OCI-LY7 (cell line): ENCODE data around the gene RUFY3. TPM values are rescaled to one million over a fixed set of nuclear protein-coding genes. Genes with fewer than 3 reads are reported as not detected.

Source experiments
- BruUV-seq: library from RNA; stranded (reverse); fragments of 400-500 nt; replicated peaks from 2 replicates; lab custom pipeline; 2021; lab: Mats Ljungman, UMichigan
- CTCF ChIA-PET: fragments of 300-600 bp; sonication (Branson Sonifier 250); formaldehyde crosslinking; loops from one replicate; lab custom pipeline; 2022; ENCODE audit warnings: antibody characterized with exemption; ENCODE audit not compliant: unreplicated experiment; lab: Charles Lee
- POLR2A ChIA-PET: fragments of 300-600 bp; sonication (Branson Sonifier 250); formaldehyde crosslinking; loops from one replicate; lab custom pipeline; 2022; ENCODE audit warnings: antibody characterized with exemption; lab: Charles Lee
- DNase-seq: peaks from one replicate; pipeline ENCODE4 v3.0.0-alpha.2; 2015; ENCODE audit warnings: low spot score
- H2AFZ ChIP-seq: fragments of 200-600 bp; sonication (generic), shearing (Covaris generic); 2 replicates; pipeline ENCODE4 v1.6.1; 2014; ENCODE audit warnings: mild to moderate bottlenecking, antibody characterized with exemption, low read length, moderate library complexity
- H3K27ac ChIP-seq: fragments of 200-600 bp; sonication (generic); 2 replicates; pipeline ENCODE4 v1.5.1; 2014; ENCODE audit warnings: mixed run types, low read depth, mild to moderate bottlenecking, moderate library complexity, low read length, inconsistent platforms; ENCODE audit not compliant: poor library complexity, severe bottlenecking
- H3K36me3 ChIP-seq: fragments of 200-600 bp; sonication (generic); 2 replicates; pipeline ENCODE4 v1.6.1; 2014; ENCODE audit warnings: mild to moderate bottlenecking, antibody characterized with exemption, low read length, moderate library complexity, mixed read lengths; ENCODE audit not compliant: insufficient read depth
- H3K4me1 ChIP-seq: fragments of 200-600 bp; sonication (generic); 2 replicates; pipeline ENCODE4 v1.5.1; 2014; ENCODE audit warnings: mild to moderate bottlenecking, low read length; ENCODE audit not compliant: insufficient read depth, poor library complexity, severe bottlenecking
- H3K4me2 ChIP-seq: fragments of 200-600 bp; sonication (generic); 2 replicates; pipeline ENCODE4 v1.6.1; 2014; ENCODE audit warnings: mild to moderate bottlenecking, low read length
- H3K4me3 ChIP-seq: fragments of 200-600 bp; sonication (generic); 2 replicates; pipeline ENCODE4 v1.5.1; 2014; ENCODE audit warnings: mild to moderate bottlenecking, low read depth, low read length; ENCODE audit not compliant: poor library complexity, severe bottlenecking
- H3K79me2 ChIP-seq: fragments of 200-600 bp; sonication (generic); 2 replicates; pipeline ENCODE4 v1.6.1; 2016; ENCODE audit warnings: low read depth, mild to moderate bottlenecking, low read length, moderate library complexity, mixed read lengths; ENCODE audit not compliant: insufficient read depth
- H3K9me2 ChIP-seq: fragments of 200-600 bp; sonication (generic); 2 replicates; pipeline ENCODE4 v1.6.1; 2016; ENCODE audit warnings: mild to moderate bottlenecking, low read length, mixed read lengths; ENCODE audit not compliant: insufficient read depth
- H3K9me3 ChIP-seq: fragments of 200-600 bp; sonication (generic); 2 replicates; pipeline ENCODE4 v1.6.1; 2014; ENCODE audit warnings: mild to moderate bottlenecking, mixed run types, low read length, mixed read lengths
- H4K20me1 ChIP-seq: fragments of 200-600 bp; sonication (generic); 2 replicates; pipeline ENCODE4 v1.6.1; 2014; ENCODE audit warnings: mild to moderate bottlenecking, antibody characterized with exemption, low read length, moderate library complexity, mixed read lengths; ENCODE audit not compliant: insufficient read depth
- CTCF ChIP-seq: fragments of 200-600 bp; sonication (generic); conservative IDR thresholded peaks from 2 replicates; pipeline ENCODE4 v1.5.1; 2014; ENCODE audit warnings: mild to moderate bottlenecking, antibody characterized with exemption, low read length, moderate library complexity, mixed read lengths
- EZH2phosphoT487 ChIP-seq: fragments of 200-600 bp; sonication (generic); IDR thresholded peaks from 2 replicates; pipeline ENCODE4 v1.6.1; 2018; ENCODE audit warnings: low read depth, borderline replicate concordance, mild to moderate bottlenecking, mixed run types, antibody characterized with exemption, low read length, moderate library complexity, mixed read lengths
- intact Hi-C: fragments of 100-400 bp; cut with micrococcal nuclease; formaldehyde crosslinking; loops from one replicate; pipeline ENCODE4 v1.10.0; 2022; ENCODE audit not compliant: unreplicated experiment
- total RNA-seq, 2 experiments: library from RNA; depleted of rRNA in 1 of 2; stranded (reverse); fragments of >200 nt in 1 of 2; shearing (Covaris generic) in 1 of 2; gene quantifications; 2 replicates each; pipeline ENCODE4 v1.2.3, GENCODE V29; 2014 to 2022

Gene RUFY3
- total RNA-seq, 2 experiments from 2014 or later, result 36.4 to 52.2 TPM

GRCh38 chr4:70703619-70704214 is 18.0 kb upstream of the RUFY3 start:
- intact Hi-C loops, result loop anchor here (1.0 to 2.0 kb wide), 6 partner anchors 15 to 135 kb away; partner anchors contain the start of genes GRSF1 and UTP3
- CTCF ChIA-PET, result interaction anchor here (0.8 to 3.9 kb wide), 5 partner anchors 13 to 89 kb away, joined by 4 to 18 read pairs (median 6); no protein-coding TSS in a partner anchor
- peaks cover 29% of the 10 kb centered on the region for H3K4me1 ChIP-seq
- no peaks in the 10 kb centered on the region for H4K20me1 ChIP-seq
- H3K9me2 ChIP-seq, result no peaks in the 10 kb centered on the region
- H3K9me3 ChIP-seq, result no peaks in the 10 kb centered on the region
- DNase-seq, result peak; percentile 44
- H3K36me3 ChIP-seq, result no peaks in the 10 kb centered on the region
- peak overlapping the region; percentile 76 for H2AFZ ChIP-seq
- H3K79me2 ChIP-seq, result peaks cover 28% of the 10 kb centered on the region; the same call in 1 of the 2 replicates
- H3K4me3 ChIP-seq, result peak overlapping the region; percentile 90
- TF ChIP-seq CTCF, result no peak
- TF ChIP-seq EZH2phosphoT487, result no peak
- peak overlapping the region; percentile 89 for H3K4me2 ChIP-seq
- H3K27ac ChIP-seq, result peak overlapping the region; percentile 77
- TSS peak; percentile 93 for BruUV-seq
- POLR2A ChIA-PET, result interaction anchor here (0.6 to 9.7 kb wide), 18 partner anchors 11 to 291 kb away, joined by 3 to 127 read pairs (median 4); partner anchors contain the start of genes JCHAIN and UTP3

DNA sequence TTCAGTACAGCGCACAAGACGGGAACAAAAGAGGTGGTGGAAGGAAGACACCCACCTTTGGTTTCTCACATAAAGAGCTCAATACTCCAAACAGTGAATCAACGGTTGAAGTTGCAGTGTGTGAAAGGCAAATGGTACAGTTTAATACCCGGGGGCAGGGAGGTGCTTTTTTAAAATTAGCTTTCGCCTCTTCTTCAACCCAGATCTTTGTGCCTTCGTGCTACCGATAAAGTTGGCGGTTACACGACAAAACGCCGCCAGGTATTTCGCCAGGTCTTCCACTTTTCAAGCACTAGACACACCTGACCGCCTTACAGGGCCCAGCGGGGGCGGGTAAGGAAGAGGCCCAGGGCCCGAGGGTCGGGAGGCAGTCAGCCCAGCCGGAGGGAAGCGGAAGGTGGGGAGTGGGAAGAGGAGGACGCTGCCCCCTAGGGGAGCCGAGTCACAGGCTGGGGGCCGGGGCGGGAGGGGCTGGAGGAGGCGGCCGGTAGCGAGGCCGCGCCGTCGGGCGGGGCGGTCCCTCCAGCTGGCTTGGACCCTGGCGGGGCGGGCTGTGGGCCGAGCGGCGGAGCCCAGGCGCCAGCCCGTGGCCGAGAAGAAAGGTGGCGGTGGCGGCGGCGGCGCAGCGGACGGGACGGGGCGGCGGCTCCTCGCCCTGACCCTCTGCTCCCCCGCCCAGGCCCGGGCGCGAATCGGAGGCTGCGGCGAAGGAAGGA is 17.4 kb upstream of the RUFY3 start:
- intact Hi-C loops, result loop anchor here (1.0 to 2.0 kb wide), 6 partner anchors 16 to 134 kb away; partner anchors contain the start of genes GRSF1 and UTP3

More for the DNA sequence above, 17.4 kb upstream of the RUFY3 start:
- peak; percentile 85 for DNase-seq
- H2AFZ ChIP-seq, result peak overlapping the region; percentile 76
- TF ChIP-seq CTCF (peak; percentile 71), EZH2phosphoT487 (no peak)
- H3K4me3 ChIP-seq, result peak overlapping the region; percentile 90
- H3K9me2 ChIP-seq, result no peaks in the 10 kb centered on the region
- BruUV-seq, result no TSS peak
- ChIA-PET CTCF (interaction anchor here (0.6 to 3.9 kb wide), 6 partner anchors 14 to 205 kb away, joined by 3 to 18 read pairs (median 6); no protein-coding TSS in a partner anchor), POLR2A (interaction anchor here (0.6 to 9.7 kb wide), 21 partner anchors 10 to 290 kb away, joined by 3 to 127 read pairs (median 4); partner anchors contain the start of genes JCHAIN and UTP3)
- peak overlapping the region; percentile 77 for H3K27ac ChIP-seq
- no peaks in the 10 kb centered on the region for H3K36me3 ChIP-seq
- peaks cover 29% of the 10 kb centered on the region; the same call in 1 of the 2 replicates for H3K79me2 ChIP-seq
- no peaks in the 10 kb centered on the region for H3K9me3 ChIP-seq
- no peaks in the 10 kb centered on the region for H4K20me1 ChIP-seq
- peaks cover 30% of the 10 kb centered on the region for H3K4me1 ChIP-seq
- peak overlapping the region; percentile 89 for H3K4me2 ChIP-seq
